NCI-H1694 treated with DMSO at 0.1 percent for 48 hours (cell line): Measurements from ENCODE around the gene CHD2.

Experiments used
- DNase-seq: peaks from one replicate; lab custom pipeline; 2025; lab: John Stamatoyannopoulos, UW

The CHD2 gene

DNA sequence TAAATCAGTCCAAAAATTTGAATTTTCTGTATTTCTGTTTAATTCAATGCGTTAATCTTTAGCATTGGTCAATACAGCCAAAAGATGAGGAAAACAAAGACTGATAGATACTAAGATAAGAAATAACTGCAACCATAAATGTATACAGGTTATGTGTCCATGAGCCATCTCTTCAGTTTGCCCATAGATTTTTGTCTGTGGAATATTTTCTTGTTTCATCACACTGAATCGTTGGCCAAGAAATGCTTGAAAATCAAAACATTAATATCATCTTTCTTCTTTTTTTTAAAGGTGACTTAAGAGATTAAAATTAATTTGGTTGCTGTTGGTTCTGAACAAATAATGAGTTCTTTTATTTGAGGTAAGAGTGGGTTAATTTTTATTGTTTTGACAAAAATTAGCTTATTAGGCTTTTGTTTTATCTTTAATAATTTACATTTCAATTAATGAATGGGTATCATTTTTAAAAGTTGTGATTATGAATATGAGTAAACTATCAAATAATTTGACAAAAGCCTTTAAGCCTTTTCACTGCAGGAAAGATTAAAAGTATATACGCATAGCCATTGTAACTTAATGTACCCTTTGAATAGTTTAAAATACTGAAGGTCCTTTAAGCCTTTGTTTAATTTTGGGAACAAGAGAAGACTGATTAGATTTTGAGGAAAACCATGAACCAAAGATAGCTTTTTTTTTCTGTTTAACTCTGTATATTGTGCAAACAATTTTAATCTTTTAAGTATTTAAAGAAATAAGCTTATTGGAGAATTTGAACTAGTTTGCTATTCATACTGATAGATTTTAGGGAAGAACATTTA, 14.7 kb upstream of the CHD2 start:
- DNase-seq: no peak

- DNase-seq: no peak
Measured at GRCh38 chr15:92886042-92886537, 14.0 kb upstream of the CHD2 start.

GRCh38 chr15:92886815-92887214, 13.3 kb upstream of the CHD2 start:
- no peak for DNase-seq

GRCh38 chr15:92887869-92888268, 12.3 kb upstream of the CHD2 start:
- DNase-seq: no peak

GRCh38 chr15:92889390-92890107, 10.6 kb upstream of the CHD2 start:
- DNase-seq: no peak

DNA sequence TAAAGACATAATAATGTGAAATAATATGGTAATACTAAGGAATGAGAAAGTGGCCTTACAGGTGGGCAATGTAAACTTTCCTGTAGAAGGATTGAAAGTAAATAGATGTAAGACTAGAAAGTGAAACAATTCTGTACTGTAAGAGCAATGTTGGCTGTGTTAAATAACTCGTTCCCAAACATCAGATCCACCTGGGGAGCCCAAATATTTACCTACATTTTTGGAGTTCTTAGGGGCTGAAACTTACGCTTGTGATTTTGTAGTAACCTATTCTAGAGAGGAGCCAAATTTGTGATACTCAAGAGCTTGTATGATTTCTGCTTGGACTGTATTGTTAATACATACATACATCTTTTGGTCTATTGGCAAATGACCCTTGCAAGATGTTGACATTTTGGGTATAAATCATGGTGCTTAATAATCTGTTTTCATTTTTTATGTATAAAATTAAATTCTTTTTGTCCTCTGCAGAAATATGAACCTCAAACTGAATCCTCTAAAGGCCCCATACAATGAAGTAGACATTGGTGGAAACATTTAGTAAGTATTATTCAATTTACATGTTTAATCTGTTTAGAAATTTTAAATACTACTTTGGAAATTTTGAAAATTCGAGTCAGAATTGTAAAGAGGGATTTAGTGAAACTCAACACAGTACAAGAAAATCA, 8.5 kb upstream of the CHD2 start:
- no peak for DNase-seq

- no peak for DNase-seq
Measured at GRCh38 chr15:92892201-92892555, 7.9 kb upstream of the CHD2 start.

DNA sequence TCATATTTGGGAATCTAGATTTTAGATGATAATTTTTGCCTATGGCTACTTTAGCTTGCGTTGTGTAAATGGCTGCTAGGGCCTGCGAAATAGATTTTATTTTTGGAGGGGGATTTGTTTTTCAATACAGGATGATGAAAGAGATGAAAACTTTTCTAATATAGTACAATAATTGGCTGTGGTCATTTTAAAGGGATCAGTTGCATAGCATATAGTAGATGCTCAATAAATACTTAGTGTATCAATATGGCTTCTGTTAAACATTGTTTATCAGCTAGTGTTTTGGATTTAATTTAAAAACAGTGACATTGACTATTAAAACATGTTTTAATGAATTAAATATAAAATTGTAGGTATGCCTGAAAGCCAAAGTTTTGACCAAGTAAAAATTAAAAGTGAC, 6.9 kb upstream of the CHD2 start:
- no peak for DNase-seq

DNA sequence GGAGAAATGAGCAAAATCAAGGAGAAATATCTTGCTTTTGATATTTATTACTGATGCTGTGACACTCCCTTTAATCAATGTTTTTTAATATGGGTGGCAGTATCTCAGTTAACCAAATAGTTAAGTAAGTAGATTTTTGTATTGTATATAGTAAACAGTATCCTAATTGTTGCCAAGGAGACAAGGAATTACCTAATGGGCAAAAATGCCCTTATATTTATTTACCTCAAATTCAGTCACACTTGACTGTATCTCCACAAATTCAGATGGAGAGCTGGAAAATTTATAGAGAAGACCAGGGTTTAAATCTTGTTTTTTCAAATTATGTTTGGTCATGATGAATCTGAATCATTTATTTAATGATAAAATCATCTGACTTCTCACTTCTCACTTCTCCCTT, 3.6 kb upstream of the CHD2 start:
- no peak for DNase-seq

DNA sequence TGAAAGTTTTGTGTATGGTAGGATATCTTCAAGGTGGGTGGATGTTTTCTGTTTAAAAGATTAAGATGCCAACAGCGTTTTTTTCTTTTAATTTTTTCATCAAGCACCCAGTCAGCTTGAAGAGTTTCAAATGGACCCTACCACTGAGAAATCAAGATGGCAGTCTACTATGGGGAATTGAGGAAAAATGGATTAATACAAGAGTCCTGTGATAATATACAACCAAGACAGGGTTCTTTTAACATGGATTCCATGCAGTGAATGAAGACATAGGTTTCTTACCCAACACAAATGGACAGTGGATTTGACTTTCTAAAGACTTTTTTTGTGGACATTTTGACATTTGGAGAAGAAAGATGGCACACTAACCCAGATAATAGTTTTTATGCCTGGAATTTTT, 2.5 kb upstream of the CHD2 start:
- no peak for DNase-seq

DNA sequence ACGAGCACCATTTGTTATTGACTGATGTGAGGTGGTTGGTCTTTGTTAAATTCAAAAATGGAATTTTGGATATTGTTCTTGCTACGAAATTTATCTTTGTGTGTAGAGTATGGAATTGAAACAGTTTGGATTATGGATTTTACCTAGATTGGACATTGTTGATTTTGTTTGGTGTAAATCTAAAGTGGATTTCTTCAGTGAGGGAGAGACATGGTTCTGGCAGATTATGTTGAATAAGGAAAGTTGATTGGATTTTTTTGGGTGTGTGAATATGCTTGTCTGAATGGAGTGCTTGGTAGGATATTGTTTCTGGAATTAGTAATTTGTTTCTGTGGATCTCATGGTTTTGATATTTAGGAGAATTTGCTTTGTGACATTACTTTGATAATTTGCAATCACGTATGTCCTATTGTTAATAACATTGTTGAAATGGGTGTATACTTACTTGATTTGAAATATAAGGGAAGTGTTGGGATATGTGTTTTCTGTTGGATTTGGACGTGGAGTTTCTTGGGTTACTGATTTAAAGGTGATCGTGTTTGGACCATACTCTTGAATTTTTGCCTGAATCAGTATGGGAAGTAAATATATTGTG, 1.0 kb upstream of the CHD2 start:
- no peak for DNase-seq

DNA sequence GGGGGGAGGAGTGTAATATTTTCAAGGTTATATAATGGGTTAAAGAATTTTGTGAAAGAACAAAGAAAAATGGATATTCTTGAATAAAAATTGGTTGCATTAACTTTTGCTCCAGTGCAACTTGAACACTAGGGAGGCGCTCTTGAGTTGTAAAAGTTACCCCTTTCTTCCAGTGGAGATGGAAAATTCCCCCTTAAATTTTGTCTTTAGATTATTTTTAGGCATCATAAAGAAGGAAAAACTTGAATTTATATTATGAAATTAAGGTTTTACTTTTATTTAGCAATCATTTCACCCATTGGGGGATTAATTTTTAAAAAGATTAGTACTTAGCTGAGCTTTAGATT, 550 bp upstream of the CHD2 start:
- no peak for DNase-seq

DNA sequence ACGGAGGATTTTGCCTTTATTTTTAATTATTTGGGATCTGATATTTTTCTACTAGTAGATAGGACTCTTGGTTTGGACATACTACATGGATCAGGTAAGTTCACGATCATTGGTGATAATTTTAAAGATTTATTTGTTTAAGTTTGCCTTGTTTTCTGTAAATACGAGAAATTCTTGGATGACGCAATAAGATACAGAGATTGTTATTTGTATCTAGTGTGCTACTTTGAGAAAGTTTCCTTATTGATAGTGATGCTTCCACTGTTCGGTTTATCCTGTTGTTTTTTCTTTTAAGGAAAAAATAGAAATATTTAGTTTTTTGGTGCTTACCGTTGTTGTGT, 577 bp downstream of the CHD2 start:
- peak; percentile 53 for DNase-seq

DNA sequence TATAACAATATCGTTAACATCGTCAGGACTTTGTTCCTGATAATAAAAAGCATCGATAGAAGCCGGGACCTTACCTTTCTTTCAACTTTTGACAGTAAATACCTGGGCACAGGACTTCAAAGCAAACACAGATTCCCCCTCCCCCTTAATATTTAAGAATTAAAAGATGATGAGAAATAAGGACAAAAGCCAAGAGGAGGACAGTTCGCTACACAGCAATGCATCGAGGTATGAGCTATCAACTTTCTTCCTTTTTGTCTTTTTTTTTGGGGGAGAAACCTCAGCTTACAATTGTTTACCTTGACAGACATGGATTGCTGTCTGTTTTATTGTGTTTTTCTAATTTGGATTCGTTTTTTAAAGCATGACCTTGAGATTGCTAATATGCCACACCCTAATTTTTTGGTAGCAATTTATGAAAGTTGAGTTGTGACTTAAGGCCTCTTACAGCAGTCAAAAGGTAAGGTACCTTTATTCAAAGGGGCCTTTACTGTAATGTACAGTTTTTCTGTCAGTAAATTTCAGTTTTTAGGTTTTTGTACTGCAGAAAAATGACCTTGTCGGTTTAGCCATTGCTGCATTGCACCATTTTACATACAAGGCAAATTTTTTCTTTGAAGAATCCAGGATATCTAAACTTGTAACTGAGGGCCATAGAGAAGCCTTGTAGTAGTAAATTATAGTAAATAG, 1.1 kb downstream of the CHD2 start:
- DNase-seq: peak; percentile 44

GRCh38 chr15:92901995-92902394, 1.9 kb downstream of the CHD2 start:
- DNase-seq: no peak

DNA sequence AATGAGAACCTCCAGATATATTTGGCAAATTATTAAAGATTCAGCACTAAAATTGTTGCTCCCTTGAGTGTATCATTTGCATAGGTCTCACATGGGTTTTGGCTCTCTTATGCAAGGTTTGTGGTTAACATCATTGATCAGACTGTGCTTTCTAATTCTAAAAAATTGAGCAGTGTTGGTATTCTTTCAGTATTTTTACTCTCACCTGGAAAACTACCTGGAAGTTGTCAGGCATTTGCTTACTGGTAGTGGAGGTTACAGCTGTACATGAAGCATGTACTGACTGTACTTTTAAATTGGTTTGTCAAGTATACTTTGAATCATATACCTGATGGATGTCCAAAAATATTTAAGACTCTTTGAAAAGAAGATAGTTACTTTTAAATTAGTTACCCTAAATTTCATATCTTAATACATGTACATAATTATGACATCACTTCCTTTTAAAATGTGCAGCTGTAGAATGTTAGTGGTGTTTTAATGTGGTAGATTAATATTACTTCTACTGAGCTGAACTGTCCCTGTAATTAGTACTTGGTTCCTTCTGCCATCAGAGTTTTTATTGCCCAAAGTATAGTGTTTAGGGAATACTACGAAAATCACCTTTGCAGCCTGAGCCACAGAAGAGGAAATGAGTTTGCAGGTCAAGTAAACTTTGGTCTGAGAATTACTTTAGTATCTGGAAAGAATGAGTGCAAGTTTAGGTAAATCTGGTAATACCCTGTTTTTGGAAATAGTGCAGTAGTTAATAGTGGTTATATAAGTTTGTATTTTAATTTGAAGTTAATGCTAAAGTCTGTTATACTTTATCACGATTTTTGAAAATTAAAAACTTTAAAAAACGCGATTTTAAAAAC, 2.8 kb downstream of the CHD2 start:
- no peak for DNase-seq

DNA sequence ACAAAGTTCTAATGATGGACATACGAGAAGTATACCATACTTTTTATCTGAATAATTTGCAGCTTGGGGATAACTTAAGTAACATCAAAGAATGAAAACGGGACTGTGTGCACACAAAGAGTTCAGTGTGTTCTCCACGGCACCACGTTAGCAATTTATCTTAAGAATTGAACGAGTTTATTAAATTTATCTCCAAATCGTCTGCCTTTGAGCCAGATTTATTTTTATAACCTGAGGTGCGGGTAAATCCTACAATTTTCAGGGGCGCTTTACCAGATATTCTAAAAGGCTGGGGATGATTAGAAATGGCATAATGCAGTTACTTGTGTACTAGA, 3.5 kb downstream of the CHD2 start:
- no peak for DNase-seq

DNA sequence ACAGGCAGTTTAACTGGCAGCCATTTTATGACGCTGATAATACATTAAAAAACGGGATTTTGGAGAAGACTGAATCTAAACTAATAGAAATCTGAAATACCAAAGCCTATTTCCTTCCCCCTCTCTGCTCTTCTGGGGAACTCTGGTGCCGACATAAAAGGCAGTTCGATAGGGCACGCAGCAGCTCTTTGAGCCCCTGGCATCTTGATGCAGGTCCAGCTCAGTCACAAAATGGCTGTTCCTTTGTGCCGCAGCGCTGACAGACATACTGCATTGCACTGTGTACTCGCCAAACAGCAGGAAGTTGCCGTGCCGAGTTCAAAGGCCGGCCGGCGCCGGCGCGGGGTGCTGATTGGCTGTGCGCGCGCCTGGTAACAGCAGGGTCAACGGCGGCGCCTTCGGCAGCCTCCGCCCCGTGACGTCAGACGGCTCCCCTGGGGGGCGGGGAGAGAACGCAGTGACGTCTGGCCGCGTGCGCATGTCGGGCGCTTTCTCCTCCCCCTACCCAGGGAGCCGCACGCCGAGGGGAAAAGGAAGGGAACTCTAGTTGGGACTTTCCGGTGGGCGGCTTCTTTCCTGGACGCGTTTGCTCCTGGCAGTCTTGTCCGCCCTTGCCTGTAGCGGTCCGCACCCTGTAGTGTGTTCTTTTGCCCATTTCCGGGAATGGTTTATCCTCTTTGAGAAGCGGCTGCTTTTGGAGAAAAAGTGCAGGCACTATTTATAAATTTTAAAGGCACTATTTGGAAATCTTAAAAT, 4.0 kb downstream of the CHD2 start:
- DNase-seq: peak; percentile 96

DNA sequence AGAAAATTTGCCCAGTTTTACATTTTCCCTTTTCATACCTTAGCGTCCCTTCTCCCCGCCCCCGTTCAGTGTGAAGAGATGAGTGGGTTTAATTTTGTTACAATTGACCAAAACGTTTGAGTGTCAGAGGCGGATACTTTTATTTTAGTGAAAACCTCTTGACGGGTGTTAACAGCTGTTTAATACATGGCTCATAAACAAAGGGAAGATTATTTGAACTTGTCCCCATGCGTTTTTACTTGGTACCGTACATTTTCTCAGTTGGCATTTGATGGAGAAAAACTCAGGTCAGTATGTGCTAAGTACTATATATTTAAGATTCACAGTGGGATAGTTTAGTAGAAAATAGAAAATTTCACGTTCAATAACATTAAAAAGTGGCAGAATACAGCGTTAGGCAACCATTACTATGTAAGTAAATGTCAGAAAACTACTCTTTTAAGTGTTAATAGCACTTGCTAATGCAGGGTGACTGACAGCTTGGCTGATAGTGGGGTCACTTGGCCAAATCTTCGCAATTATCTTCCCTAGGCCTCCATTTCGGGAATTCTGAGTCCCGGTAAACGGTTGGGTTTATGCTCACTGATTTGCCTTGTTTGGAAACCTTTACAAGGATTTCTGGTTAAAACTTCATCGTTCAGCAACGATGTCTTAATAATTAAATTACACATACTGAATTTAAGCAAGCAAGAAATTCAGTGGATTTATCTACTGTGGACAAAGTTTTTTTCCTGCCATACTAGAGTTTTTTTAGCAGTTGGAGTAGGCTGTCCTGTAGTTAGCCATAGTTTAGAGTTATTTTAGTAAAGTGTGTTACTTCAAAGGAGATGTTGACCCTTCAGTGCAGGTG, 4.8 kb downstream of the CHD2 start:
- DNase-seq: no peak

DNA sequence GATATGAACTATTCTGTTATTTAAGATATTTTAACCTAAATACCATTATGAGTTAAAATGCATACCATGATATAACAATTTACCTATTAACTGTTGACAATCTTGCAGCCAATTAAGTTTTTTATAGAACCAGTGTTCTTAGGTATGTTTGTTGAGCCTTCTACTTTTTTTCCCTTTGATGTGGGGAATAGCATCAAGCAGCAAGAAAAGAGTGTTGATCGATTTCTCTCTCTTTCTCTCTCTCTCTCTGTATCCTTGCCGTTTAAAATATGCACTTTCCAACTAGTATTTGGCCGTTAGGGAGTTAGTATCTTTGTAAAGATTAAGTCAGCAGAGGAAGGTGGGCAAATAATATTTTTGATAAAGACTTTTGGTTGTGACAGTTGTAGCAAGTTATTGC, 5.9 kb downstream of the CHD2 start:
- no peak for DNase-seq
